H9 (cell line): Measurements from ENCODE around the gene GBP1. TPM values are rescaled to one million over a fixed set of nuclear protein-coding genes. Genes with fewer than 3 reads are reported as not detected.
"Not testable (repeated sequence)": the region's sequence is repeated elsewhere in the genome, so short reads cannot be mapped to it uniquely, and the experiment has no call there.

Experiments used
- DNase-seq: peaks from one replicate; pipeline ENCODE4 v3.0.0-alpha.2; 2017
- H2AFZ ChIP-seq: one replicate; pipeline ENCODE4 v1.6.1; 2013; ENCODE audit warnings: mild to moderate bottlenecking, low read length, control low read depth, moderate library complexity
- H2AK5ac ChIP-seq: 2 replicates; pipeline ENCODE4 v1.6.1; 2013; ENCODE audit warnings: low read length, control low read depth, mixed read lengths; ENCODE audit not compliant: insufficient read length
- H2BK120ac ChIP-seq: one replicate; pipeline ENCODE4 v1.6.1; 2013; ENCODE audit warnings: low read depth, mild to moderate bottlenecking, low read length, control low read depth, inconsistent platforms; ENCODE audit not compliant: poor library complexity, severe bottlenecking
- H2BK12ac ChIP-seq: 2 replicates; pipeline ENCODE4 v1.6.1; 2013; ENCODE audit warnings: low read length, control low read depth, mixed read lengths, low read depth; ENCODE audit not compliant: insufficient read length
- H2BK15ac ChIP-seq: 2 replicates; pipeline ENCODE4 v1.6.1; 2013; ENCODE audit warnings: low read depth, low read length, control low read depth
- H2BK20ac ChIP-seq: one replicate; pipeline ENCODE4 v1.6.1; 2013; ENCODE audit warnings: low read depth, mild to moderate bottlenecking, low read length, control low read depth, inconsistent platforms; ENCODE audit not compliant: poor library complexity, severe bottlenecking
- H2BK5ac ChIP-seq: 2 replicates; pipeline ENCODE4 v1.6.1; 2013; ENCODE audit warnings: low read length, control low read depth, mixed read lengths; ENCODE audit not compliant: insufficient read length
- H3K14ac ChIP-seq: 2 replicates; pipeline ENCODE4 v1.6.1; 2013; ENCODE audit warnings: low read length, control low read depth; ENCODE audit not compliant: insufficient read depth
- H3K18ac ChIP-seq: 2 replicates; pipeline ENCODE4 v1.6.1; 2013; ENCODE audit warnings: low read depth, mild to moderate bottlenecking, mixed read lengths, low read length, control low read depth; ENCODE audit not compliant: insufficient read length
- H3K23ac ChIP-seq: 2 replicates; pipeline ENCODE4 v1.6.1; 2013; ENCODE audit warnings: low read length, control low read depth, mixed read lengths, low read depth; ENCODE audit not compliant: insufficient read length
- H3K23me2 ChIP-seq: 2 replicates; pipeline ENCODE4 v1.6.1; 2013; ENCODE audit warnings: low read depth, mild to moderate bottlenecking, mixed read lengths, low read length, control low read depth; ENCODE audit not compliant: insufficient read length, poor library complexity, severe bottlenecking
- H3K27ac ChIP-seq: 2 replicates; pipeline ENCODE4 v1.5.1; 2013; ENCODE audit warnings: low read length, control low read depth, mixed read lengths, low read depth; ENCODE audit not compliant: insufficient read length
- H3K27me3 ChIP-seq: 2 replicates; pipeline ENCODE4 v1.6.1; 2013; ENCODE audit warnings: low read length, control low read depth, inconsistent platforms; ENCODE audit not compliant: insufficient read depth
- H3K4ac ChIP-seq: 2 replicates; pipeline ENCODE4 v1.6.1; 2013; ENCODE audit warnings: low read depth, mild to moderate bottlenecking, control low read depth, inconsistent platforms, low read length, moderate library complexity
- H3K4me1 ChIP-seq: 2 replicates; pipeline ENCODE4 v1.6.1; 2013; ENCODE audit warnings: low read length, control low read depth, inconsistent platforms; ENCODE audit not compliant: insufficient read depth
- H3K4me2 ChIP-seq: 2 replicates; pipeline ENCODE4 v1.6.1; 2013; ENCODE audit warnings: low read length, control low read depth, mixed read lengths; ENCODE audit not compliant: insufficient read length, insufficient read depth
- H3K56ac ChIP-seq: 2 replicates; pipeline ENCODE4 v1.6.1; 2013; ENCODE audit warnings: low read depth, mild to moderate bottlenecking, mixed read lengths, low read length, control low read depth; ENCODE audit not compliant: insufficient read length
- H3K79me1 ChIP-seq: 2 replicates; pipeline ENCODE4 v1.6.1; 2013; ENCODE audit warnings: low read depth, mild to moderate bottlenecking, moderate library complexity, low read length, control low read depth, inconsistent platforms; ENCODE audit not compliant: insufficient read depth, poor library complexity, severe bottlenecking
- H3K79me2 ChIP-seq: 2 replicates; pipeline ENCODE4 v1.6.1; 2013; ENCODE audit warnings: low read length, control low read depth, inconsistent platforms; ENCODE audit not compliant: insufficient read depth
- H3K9ac ChIP-seq: 2 replicates; pipeline ENCODE4 v1.6.1; 2013; ENCODE audit warnings: low read length, control low read depth, mixed read lengths; ENCODE audit not compliant: insufficient read length; ENCODE audit errors: extremely low read depth
- H3K9me3 ChIP-seq: one replicate; pipeline ENCODE4 v1.6.1; 2013; ENCODE audit warnings: low read depth, low read length, inconsistent platforms; ENCODE audit not compliant: control insufficient read depth
- H3T11ph ChIP-seq: one replicate; pipeline ENCODE4 v1.6.1; 2013; ENCODE audit warnings: mild to moderate bottlenecking, low read length, control low read depth, inconsistent platforms
- H4K20me1 ChIP-seq: one replicate; pipeline ENCODE4 v1.6.1; 2013; ENCODE audit not compliant: control insufficient read depth, insufficient read length, insufficient read depth
- H4K5ac ChIP-seq: 2 replicates; pipeline ENCODE4 v1.6.1; 2013; ENCODE audit warnings: low read depth, mild to moderate bottlenecking, mixed read lengths, low read length, control low read depth; ENCODE audit not compliant: insufficient read length
- H4K8ac ChIP-seq: replicated peaks from 2 replicates; pipeline ENCODE4 v1.6.1; 2013; ENCODE audit warnings: low read length, control low read depth, mixed read lengths, low read depth; ENCODE audit not compliant: insufficient read length
- H4K91ac ChIP-seq: 2 replicates; pipeline ENCODE4 v1.6.1; 2013; ENCODE audit warnings: low read depth, mild to moderate bottlenecking, moderate library complexity, mixed read lengths, low read length, control low read depth; ENCODE audit not compliant: insufficient read length
- H3K27ac Mint-ChIP-seq, 3 experiments: 2 replicates in 2 of 3; 3 replicates in 1 of 3; pipeline ENCODE4 v1.8.0; 2020 to 2021; ENCODE audit warnings: mixed read lengths in 3 of 3, mild to moderate bottlenecking in 1 of 3, moderate library complexity in 1 of 3
- H3K27me3 Mint-ChIP-seq: 2 replicates; pipeline ENCODE4 v1.8.0; 2021; ENCODE audit warnings: low read depth, mild to moderate bottlenecking, moderate library complexity, mixed read lengths
- H3K36me3 Mint-ChIP-seq, 3 experiments: 2 replicates in 2 of 3; 3 replicates in 1 of 3; pipeline ENCODE4 v1.8.0; 2020 to 2021; ENCODE audit warnings: low read depth in 3 of 3, mixed read lengths in 3 of 3; ENCODE audit not compliant: insufficient read depth in 1 of 3
- H3K4me1 Mint-ChIP-seq, 2 experiments: 2 replicates each; pipeline ENCODE4 v1.8.0; 2020; ENCODE audit warnings: mixed read lengths in 2 of 2
- H3K4me3 Mint-ChIP-seq, 2 experiments: 2 replicates in 1 of 2; 3 replicates in 1 of 2; pipeline ENCODE4 v1.8.0; 2020 to 2021; ENCODE audit warnings: mild to moderate bottlenecking in 2 of 2, mixed read lengths in 2 of 2, moderate library complexity in 1 of 2
- H3K9me3 Mint-ChIP-seq, 2 experiments: 2 replicates in 1 of 2; 3 replicates in 1 of 2; pipeline ENCODE4 v1.8.0; 2020; ENCODE audit warnings: mild to moderate bottlenecking in 2 of 2, mixed read lengths in 2 of 2, moderate library complexity in 1 of 2
- WGBS: extraction: QIAGEN DNeasy Blood & Tissue Kit; methylation state at CpG from one replicate; pipeline ENCODE4 v1.1.7; 2013; ENCODE audit warnings: missing lambda C conversion rate, low lambda C conversion rate, mixed read lengths; ENCODE audit not compliant: insufficient read length; ENCODE audit errors: extremely low coverage; 5-methylcytosine and 5-hydroxymethylcytosine counted together
- total RNA-seq: library from RNA; stranded (reverse); gene quantifications from 2 replicates; pipeline ENCODE4 v1.2.1, GENCODE V29; 2021

Gene GBP1
- total RNA-seq, 1 experiment from 2014 or later = not detected

DNA sequence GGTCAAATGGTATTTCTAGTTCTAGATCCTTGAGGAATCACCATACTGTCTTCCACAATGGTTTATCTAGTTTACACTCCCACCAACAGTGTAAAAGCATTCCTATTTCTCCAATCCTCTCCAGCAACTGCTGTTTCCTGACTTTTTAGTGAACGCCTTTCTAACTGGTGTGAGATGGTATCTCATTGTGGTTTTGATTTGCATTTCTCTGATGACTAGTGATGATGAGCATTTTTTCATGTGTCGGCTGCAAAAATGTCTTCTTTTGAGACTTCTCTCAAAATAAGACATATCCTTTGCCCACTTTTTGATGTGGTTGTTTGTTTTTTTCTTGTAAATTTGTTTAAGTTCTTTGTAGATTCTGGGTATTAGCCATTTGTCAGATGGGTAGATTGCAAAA is 36.0 kb downstream of the GBP1 start:
- not testable (repeated sequence) for H2BK12ac ChIP-seq, H3K18ac ChIP-seq, H3K27me3 ChIP-seq, H3K14ac ChIP-seq, H3K9me3 ChIP-seq, H3K4me3 Mint-ChIP-seq, H2BK5ac ChIP-seq, H3K4ac ChIP-seq, H3K9ac ChIP-seq, H3K27ac Mint-ChIP-seq, H3T11ph ChIP-seq, H2AFZ ChIP-seq, H2BK20ac ChIP-seq, H3K23me2 ChIP-seq, H3K27ac ChIP-seq, H2BK15ac ChIP-seq, H3K79me1 ChIP-seq, H3K36me3 Mint-ChIP-seq, H3K23ac ChIP-seq, H4K8ac ChIP-seq, DNase-seq, H3K27me3 Mint-ChIP-seq, H3K4me1 ChIP-seq, H4K91ac ChIP-seq, H4K5ac ChIP-seq, H3K56ac ChIP-seq, H2AK5ac ChIP-seq, H4K20me1 ChIP-seq, H3K9me3 Mint-ChIP-seq, H3K79me2 ChIP-seq, H2BK120ac ChIP-seq, H3K4me2 ChIP-seq, H3K4me1 Mint-ChIP-seq
- WGBS = no CpG with 5 or more reads among the region's 2 CpGs
